Fibroblast of lung (primary cell): Measurements from ENCODE around the gene ELFN1.

Experiments
- CTCF ChIP-seq, 2 donors: IDR thresholded peaks in 1 of 2; conservative IDR thresholded peaks in 1 of 2; 1 replicate in 1 of 2; 2 replicates in 1 of 2; pipeline ENCODE4 v1.5.1; 2011 to 2012; ENCODE audit warnings: low read length in 2 of 2, control low read depth in 1 of 2, inconsistent platforms in 1 of 2, low read depth in 1 of 2, mild to moderate bottlenecking in 1 of 2
- EZH2 ChIP-seq: IDR thresholded peaks from 2 replicates; pipeline ENCODE4 v1.5.1; 2012; ENCODE audit warnings: low read length, control low read depth, mild to moderate bottlenecking; ENCODE audit errors: missing control alignments

- TF ChIP-seq CTCF (conservative IDR thresholded peaks at IDR 0.05 in 1 of 2, IDR thresholded peaks at IDR 0.05 in 1 of 2; ENCODE audit: low read depth in 1 of 2, low read length in 2 of 2), result no peak
- no peak for TF ChIP-seq EZH2
Observed at GRCh38 chr7:1700086-1700485, 30.0 kb downstream of the ELFN1 start.
